Activated CD8-positive, alpha-beta T cell treated with anti-CD3 and anti-CD28 coated beads for 36 hours (primary cell): ENCODE results near the gene PLEKHM3. TPM values are rescaled to one million over a fixed set of nuclear protein-coding genes. Genes with fewer than 3 reads are reported as not detected.

ENCODE experiments used
- ATAC-seq: fragments of 200-7000 bp; cut with Tn5 transposase; one replicate; pipeline ENCODE4 v1.10.0; 2021; ENCODE audit warnings: mild to moderate bottlenecking, moderate library complexity
- CTCF ChIA-PET: fragments of 350-600 bp; sonication (Branson Sonifier 250); formaldehyde crosslinking; loops from one replicate; lab custom pipeline; 2021; ENCODE audit warnings: antibody characterized with exemption; lab: Charles Lee
- POLR2A ChIA-PET: fragments of 350-600 bp; sonication (Branson Sonifier 250); formaldehyde crosslinking; loops from one replicate; lab custom pipeline; 2021; ENCODE audit warnings: antibody characterized with exemption; lab: Charles Lee
- DNase-seq: peaks from one replicate; pipeline ENCODE4 v3.0.0-alpha.2; 2020
- H3K27ac Mint-ChIP-seq: one replicate; pipeline ENCODE4 v1.8.0; 2021; ENCODE audit warnings: mild to moderate bottlenecking, mixed read lengths
- H3K27me3 Mint-ChIP-seq: one replicate; pipeline ENCODE4 v1.8.0; 2021; ENCODE audit warnings: mixed read lengths
- H3K36me3 Mint-ChIP-seq: one replicate; pipeline ENCODE4 v1.8.0; 2021; ENCODE audit warnings: low read depth, mixed read lengths
- H3K4me1 Mint-ChIP-seq: one replicate; pipeline ENCODE4 v1.8.0; 2021; ENCODE audit warnings: low read depth, mixed read lengths
- H3K4me3 Mint-ChIP-seq: one replicate; pipeline ENCODE4 v1.8.0; 2021; ENCODE audit warnings: mild to moderate bottlenecking, moderate library complexity, mixed read lengths
- H3K9me3 Mint-ChIP-seq: one replicate; pipeline ENCODE4 v1.8.0; 2021; ENCODE audit warnings: mixed read lengths
- intact Hi-C: fragments of 100-400 bp; cut with micrococcal nuclease; formaldehyde crosslinking; loops from one replicate; pipeline ENCODE4 v1.10.0; 2022
- total RNA-seq, 2 experiments: library from RNA; stranded (reverse); gene quantifications; one replicate each; pipeline ENCODE4 v1.2.3, GENCODE V29; 2021
- TF ChIP-seq, protein P1 (sequence below): fragments of 200-600 bp; IDR thresholded peaks from one replicate; pipeline ENCODE4 v1.8.0; 2022; ENCODE audit warnings: antibody characterized with exemption, mild to moderate bottlenecking

The PLEKHM3 gene
- total RNA-seq, 2 experiments from 2014 or later, result 4.5 to 4.7 TPM

DNA sequence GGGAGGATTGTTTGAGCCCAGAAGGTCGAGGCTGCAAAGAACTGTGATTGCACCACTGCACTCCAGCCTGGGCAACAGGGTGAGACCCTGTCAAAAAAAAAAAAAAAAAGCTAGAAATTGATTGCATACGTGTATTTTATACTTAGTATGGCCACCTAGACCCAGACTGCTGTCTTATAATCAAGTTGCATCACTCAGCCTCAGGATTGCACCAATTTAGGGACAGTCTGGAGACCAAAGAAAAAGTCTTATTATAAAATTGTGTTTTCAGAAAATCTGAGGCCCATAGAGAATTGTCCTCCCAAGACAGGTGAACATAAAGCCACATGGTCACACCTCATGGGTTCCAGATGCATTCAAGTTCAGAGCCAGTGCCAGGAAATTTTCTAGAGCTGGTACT, 17.1 kb upstream of the PLEKHM3 start:
- Mint-ChIP-seq H3K36me3 (no peaks in the 10 kb centered on the region), H3K9me3 (no peaks in the 10 kb centered on the region), H3K27me3 (no peaks in the 10 kb centered on the region), H3K4me1 (peaks cover 2% of the 10 kb centered on the region), H3K27ac (no peak overlapping the region), H3K4me3 (no peak overlapping the region)
- no peak for ATAC-seq
- DNase-seq, result no peak
- ChIA-PET POLR2A (no interaction called here), CTCF (interaction anchor here (1.0 to 15.6 kb wide), 4 partner anchors 256 to 416 kb away, joined by 3 to 168 read pairs (median 17); partner anchors contain the start of gene METTL21A)
- TF ChIP-seq, protein P1, sequence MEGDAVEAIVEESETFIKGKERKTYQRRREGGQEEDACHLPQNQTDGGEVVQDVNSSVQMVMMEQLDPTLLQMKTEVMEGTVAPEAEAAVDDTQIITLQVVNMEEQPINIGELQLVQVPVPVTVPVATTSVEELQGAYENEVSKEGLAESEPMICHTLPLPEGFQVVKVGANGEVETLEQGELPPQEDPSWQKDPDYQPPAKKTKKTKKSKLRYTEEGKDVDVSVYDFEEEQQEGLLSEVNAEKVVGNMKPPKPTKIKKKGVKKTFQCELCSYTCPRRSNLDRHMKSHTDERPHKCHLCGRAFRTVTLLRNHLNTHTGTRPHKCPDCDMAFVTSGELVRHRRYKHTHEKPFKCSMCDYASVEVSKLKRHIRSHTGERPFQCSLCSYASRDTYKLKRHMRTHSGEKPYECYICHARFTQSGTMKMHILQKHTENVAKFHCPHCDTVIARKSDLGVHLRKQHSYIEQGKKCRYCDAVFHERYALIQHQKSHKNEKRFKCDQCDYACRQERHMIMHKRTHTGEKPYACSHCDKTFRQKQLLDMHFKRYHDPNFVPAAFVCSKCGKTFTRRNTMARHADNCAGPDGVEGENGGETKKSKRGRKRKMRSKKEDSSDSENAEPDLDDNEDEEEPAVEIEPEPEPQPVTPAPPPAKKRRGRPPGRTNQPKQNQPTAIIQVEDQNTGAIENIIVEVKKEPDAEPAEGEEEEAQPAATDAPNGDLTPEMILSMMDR, result no peak
- intact Hi-C loops, result loop anchor here (5.0 kb wide), 2 partner anchors 275 to 415 kb away; partner anchors contain the start of genes FZD5 and METTL21A

DNA sequence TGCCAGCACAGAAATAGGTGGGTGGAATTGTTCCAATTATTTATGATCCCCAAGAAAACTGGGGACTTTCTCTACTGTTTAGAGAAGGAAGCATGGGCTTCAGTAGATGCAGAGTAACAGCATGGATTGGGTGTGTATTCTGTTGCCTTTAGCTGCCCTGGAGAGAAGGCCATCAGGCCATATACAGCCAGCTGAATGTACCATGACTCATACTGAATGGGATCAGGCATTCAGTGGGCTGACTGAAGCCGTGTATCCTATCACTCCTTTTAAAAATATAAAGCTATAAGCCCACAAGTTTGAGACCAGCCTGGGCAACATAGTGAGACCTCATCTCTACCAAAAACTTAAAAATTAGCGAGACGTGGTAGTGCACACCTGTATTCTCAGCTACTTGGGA, 16.7 kb upstream of the PLEKHM3 start:
- no peak overlapping the region for H3K27ac Mint-ChIP-seq
- ATAC-seq, result no peak
- TF ChIP-seq, protein P1, result no peak
- H3K27me3 Mint-ChIP-seq, result no peaks in the 10 kb centered on the region
- H3K4me1 Mint-ChIP-seq, result peaks cover 2% of the 10 kb centered on the region
- DNase-seq, result no peak
- CTCF ChIA-PET, result interaction anchor here (1.0 to 15.6 kb wide), 5 partner anchors 21 to 416 kb away, joined by 3 to 168 read pairs (median 13); partner anchors contain the start of gene METTL21A
- POLR2A ChIA-PET, result no interaction called here
- intact Hi-C loops, result loop anchor here (5.0 kb wide), 2 partner anchors 275 to 415 kb away; partner anchors contain the start of genes FZD5 and METTL21A
- no peak overlapping the region for H3K4me3 Mint-ChIP-seq
- H3K36me3 Mint-ChIP-seq, result no peaks in the 10 kb centered on the region
- H3K9me3 Mint-ChIP-seq, result no peaks in the 10 kb centered on the region

DNA sequence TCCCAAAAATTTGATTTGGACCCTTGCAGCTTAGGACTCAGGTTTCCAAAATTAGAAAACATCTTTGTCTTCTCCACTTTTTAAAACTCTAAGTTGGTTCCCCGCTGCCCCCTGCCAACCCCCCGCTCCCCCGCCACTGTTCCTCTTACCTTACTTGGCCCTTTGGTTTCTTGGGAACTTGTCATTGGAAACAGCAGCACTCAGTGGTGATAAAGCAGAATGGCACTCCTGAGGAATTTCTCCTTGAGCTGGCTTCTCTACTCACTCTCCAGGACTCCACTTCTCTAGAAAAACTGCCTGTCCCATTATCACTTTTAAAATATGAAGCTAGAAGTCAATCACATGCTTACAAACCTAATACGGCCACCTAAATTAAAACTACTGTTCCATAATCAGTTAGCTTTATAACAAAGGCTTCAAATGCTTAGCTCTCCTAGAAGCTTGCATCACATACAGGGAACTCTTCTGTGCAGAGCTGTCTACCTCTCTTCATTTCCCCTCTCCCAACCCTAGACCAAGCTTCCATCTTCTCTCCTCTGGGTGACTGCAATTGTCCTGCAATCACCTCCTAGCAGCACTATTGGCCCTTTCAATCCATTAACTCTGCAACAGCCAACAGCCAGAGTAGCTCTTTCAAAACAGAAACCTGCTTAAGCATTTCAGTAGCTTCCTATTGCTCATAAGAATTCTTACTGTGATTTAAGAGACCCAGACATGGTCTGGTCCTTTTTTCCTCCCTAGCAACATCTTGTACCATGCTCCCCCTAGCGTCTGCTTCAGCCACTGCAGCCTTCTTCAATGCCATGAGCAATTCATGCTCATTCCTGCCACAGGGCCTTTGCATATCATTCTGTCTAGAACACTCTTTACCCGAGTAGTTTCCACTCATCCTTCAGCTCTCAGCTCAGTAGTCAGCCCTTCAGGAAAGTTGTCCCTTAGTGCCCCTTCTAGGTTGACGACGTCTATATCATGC, 15.2 kb upstream of the PLEKHM3 start:
- ChIA-PET CTCF (interaction anchor here (0.5 to 15.6 kb wide), 69 partner anchors 9 to 1346 kb away, joined by 3 to 168 read pairs (median 4); partner anchors contain the start of genes FZD5, METTL21A, PIKFYVE and PLEKHM3), POLR2A (interaction anchor here (0.8 to 1.4 kb wide), 5 partner anchors 122 to 509 kb away, joined by 3 read pairs; no protein-coding TSS in a partner anchor)
- peaks cover 2% of the 10 kb centered on the region for H3K4me1 Mint-ChIP-seq
- H3K27me3 Mint-ChIP-seq, result no peaks in the 10 kb centered on the region
- no peaks in the 10 kb centered on the region for H3K9me3 Mint-ChIP-seq
- H3K27ac Mint-ChIP-seq, result no peak overlapping the region
- intact Hi-C loops, result loop anchor here (1.0 to 5.0 kb wide), 3 partner anchors 273 to 413 kb away; partner anchors contain the start of genes FZD5 and METTL21A
- peak; percentile 95 for ATAC-seq
- H3K4me3 Mint-ChIP-seq, result no peak overlapping the region
- DNase-seq, result peak; percentile 89
- H3K36me3 Mint-ChIP-seq, result no peaks in the 10 kb centered on the region
- TF ChIP-seq, protein P1, result peak; percentile 87

DNA sequence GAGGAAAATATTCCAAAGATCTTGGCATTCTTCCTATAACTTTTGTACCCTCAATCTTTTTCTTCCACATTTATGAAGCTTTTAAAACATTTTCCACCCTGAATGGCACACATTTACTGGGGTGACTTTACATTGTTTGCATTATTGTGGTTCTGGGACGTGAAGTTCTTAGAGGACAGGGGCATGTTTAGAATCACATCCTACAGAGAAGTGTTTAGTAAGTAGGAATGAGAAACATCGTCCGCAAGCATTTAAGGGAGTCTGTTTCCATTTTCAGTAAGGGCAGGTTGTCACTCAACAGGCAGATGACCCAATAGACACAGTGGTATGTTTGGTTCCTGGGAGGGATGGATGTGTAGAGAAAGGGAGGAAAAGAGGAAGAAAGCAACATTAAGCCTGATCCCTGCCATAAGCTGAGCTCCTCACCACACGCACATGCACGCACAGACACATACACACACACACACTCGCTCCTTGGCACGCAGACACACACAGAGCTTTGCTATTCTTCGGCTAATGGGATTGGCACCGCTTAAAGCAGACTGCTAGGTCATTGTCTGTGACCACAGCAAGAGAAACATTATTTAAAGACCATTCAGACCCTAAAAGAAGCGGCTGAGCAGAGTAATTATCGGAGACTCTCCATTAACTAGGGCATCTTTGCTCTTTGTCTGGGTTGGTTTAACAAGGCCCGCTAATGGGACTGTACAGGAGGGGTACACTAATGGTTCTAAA, 14.2 kb upstream of the PLEKHM3 start:
- ATAC-seq (no peak), DNase-seq (no peak)
- TF ChIP-seq, protein P1, result no peak
- H3K27ac Mint-ChIP-seq, result no peak overlapping the region
- intact Hi-C loops, result loop anchor here (1.0 to 5.0 kb wide), 3 partner anchors 272 to 412 kb away; partner anchors contain the start of genes FZD5 and METTL21A
- CTCF ChIA-PET, result interaction anchor here (0.9 to 15.6 kb wide), 29 partner anchors 9 to 1345 kb away, joined by 3 to 168 read pairs (median 6); partner anchors contain the start of genes FZD5, METTL21A, PIKFYVE and PLEKHM3
- H3K9me3 Mint-ChIP-seq, result no peaks in the 10 kb centered on the region
- H3K36me3 Mint-ChIP-seq, result no peaks in the 10 kb centered on the region
- peaks cover 2% of the 10 kb centered on the region for H3K4me1 Mint-ChIP-seq
- H3K4me3 Mint-ChIP-seq, result no peak overlapping the region
- POLR2A ChIA-PET, result interaction anchor here (1.4 kb wide), 1 partner anchor 508 kb away, joined by 3 read pairs; no protein-coding TSS in a partner anchor
- H3K27me3 Mint-ChIP-seq, result no peaks in the 10 kb centered on the region
